GM18502 (cell line): Measurements from ENCODE around the gene SEMA3G.

Experiments used
- ATAC-seq: cut with Tn5 transposase; IDR thresholded peaks from one replicate; pipeline ENCODE4 v1.9.1; 2021; ENCODE audit warnings: mild to moderate bottlenecking; ENCODE audit not compliant: unreplicated experiment, poor library complexity

Gene SEMA3G

GRCh38 chr3:52428151-52429005, 16.5 kb downstream of the SEMA3G start:
- no peak for ATAC-seq

- no peak for ATAC-seq
Observed at GRCh38 chr3:52423173-52423572, 21.7 kb downstream of the SEMA3G start.

GRCh38 chr3:52422669-52423068, 22.2 kb downstream of the SEMA3G start:
- no peak for ATAC-seq

- no peak for ATAC-seq
Observed at GRCh38 chr3:52420388-52420787, 24.5 kb downstream of the SEMA3G start.

- ATAC-seq: no peak
Observed at GRCh38 chr3:52415800-52416199, 29.1 kb downstream of the SEMA3G start.

GRCh38 chr3:52408466-52408865, 36.4 kb downstream of the SEMA3G start:
- no peak for ATAC-seq

- no peak for ATAC-seq
Observed at GRCh38 chr3:52407779-52408178, 37.1 kb downstream of the SEMA3G start.

- ATAC-seq: no peak
Observed at GRCh38 chr3:52406791-52407510, 38.0 kb downstream of the SEMA3G start.

GRCh38 chr3:52406231-52406661, 38.7 kb downstream of the SEMA3G start:
- no peak for ATAC-seq

GRCh38 chr3:52405601-52406110, 39.2 kb downstream of the SEMA3G start:
- ATAC-seq: no peak

GRCh38 chr3:52405066-52405465, 39.8 kb downstream of the SEMA3G start:
- no peak for ATAC-seq

GRCh38 chr3:52404391-52404790, 40.5 kb downstream of the SEMA3G start:
- ATAC-seq: no peak

- no peak for ATAC-seq
Observed at GRCh38 chr3:52403955-52404354, 40.9 kb downstream of the SEMA3G start.

GRCh38 chr3:52403271-52403841, 41.5 kb downstream of the SEMA3G start:
- ATAC-seq: no peak

GRCh38 chr3:52402706-52403270, 42.1 kb downstream of the SEMA3G start:
- no peak for ATAC-seq

- no peak for ATAC-seq
Observed at GRCh38 chr3:52402101-52402521, 42.8 kb downstream of the SEMA3G start.

- no peak for ATAC-seq
Observed at GRCh38 chr3:52401551-52401950, 43.4 kb downstream of the SEMA3G start.

GRCh38 chr3:52401021-52401420, 43.9 kb downstream of the SEMA3G start:
- no peak for ATAC-seq

- ATAC-seq: no peak
Observed at GRCh38 chr3:52400275-52400793, 44.6 kb downstream of the SEMA3G start.

GRCh38 chr3:52399593-52399992, 45.3 kb downstream of the SEMA3G start:
- ATAC-seq: no peak
